GM18951 (cell line): Measurements from ENCODE around the gene TECTA.

Experiments
- POLR2A ChIP-seq: IDR thresholded peaks from 4 replicates; pipeline ENCODE4 v1.6.1; 2011; ENCODE audit warnings: mild to moderate bottlenecking; ENCODE audit not compliant: insufficient read length, insufficient read depth; ENCODE audit errors: extremely low read depth
- in situ Hi-C: fragments of 300-500 bp; cut with MboI; formaldehyde crosslinking; loops from one replicate; pipeline ENCODE4 v1.12.0; 2022; ENCODE audit warnings: low sequenced_read_pairs, mixed read lengths, inconsistent platforms; ENCODE audit not compliant: unreplicated experiment

The TECTA gene, protein sequence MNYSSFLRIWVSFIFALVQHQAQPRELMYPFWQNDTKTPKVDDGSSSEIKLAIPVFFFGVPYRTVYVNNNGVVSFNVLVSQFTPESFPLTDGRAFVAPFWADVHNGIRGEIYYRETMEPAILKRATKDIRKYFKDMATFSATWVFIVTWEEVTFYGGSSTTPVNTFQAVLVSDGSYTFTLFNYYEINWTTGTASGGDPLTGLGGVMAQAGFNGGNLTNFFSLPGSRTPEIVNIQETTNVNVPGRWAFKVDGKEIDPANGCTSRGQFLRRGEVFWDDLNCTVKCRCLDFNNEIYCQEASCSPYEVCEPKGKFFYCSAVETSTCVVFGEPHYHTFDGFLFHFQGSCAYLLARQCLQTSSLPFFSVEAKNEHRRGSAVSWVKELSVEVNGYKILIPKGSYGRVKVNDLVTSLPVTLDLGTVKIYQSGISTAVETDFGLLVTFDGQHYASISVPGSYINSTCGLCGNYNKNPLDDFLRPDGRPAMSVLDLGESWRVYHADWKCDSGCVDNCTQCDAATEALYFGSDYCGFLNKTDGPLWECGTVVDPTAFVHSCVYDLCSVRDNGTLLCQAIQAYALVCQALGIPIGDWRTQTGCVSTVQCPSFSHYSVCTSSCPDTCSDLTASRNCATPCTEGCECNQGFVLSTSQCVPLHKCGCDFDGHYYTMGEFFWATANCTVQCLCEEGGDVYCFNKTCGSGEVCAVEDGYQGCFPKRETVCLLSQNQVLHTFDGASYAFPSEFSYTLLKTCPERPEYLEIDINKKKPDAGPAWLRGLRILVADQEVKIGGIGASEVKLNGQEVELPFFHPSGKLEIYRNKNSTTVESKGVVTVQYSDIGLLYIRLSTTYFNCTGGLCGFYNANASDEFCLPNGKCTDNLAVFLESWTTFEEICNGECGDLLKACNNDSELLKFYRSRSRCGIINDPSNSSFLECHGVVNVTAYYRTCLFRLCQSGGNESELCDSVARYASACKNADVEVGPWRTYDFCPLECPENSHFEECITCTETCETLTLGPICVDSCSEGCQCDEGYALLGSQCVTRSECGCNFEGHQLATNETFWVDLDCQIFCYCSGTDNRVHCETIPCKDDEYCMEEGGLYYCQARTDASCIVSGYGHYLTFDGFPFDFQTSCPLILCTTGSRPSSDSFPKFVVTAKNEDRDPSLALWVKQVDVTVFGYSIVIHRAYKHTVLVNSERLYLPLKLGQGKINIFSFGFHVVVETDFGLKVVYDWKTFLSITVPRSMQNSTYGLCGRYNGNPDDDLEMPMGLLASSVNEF (N-terminal part only)

DNA sequence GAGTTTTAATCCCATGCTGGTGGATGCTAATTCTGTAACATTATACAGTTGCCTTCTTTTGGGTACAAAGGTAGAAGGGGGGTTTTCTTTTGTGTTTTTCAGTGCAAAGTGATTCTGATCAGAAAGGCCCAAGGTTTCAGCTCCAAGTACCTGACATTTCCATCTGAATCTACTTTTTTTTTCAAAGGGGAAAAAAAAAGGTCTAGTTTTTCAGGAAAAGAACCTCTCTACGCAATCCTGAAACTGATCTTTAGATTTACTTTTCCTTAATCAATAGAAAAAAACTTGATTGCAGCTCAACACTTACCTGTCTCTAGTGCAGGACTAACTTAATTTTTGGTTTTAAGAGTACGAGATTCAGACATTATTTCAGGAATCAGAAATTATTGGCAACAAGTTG is at the start of gene TECTA:
TSS of gene TECTA (plus strand) at position 301 of the 400 bp plus-strand sequence. CDS start 1,423 bp downstream, outside the sequence.
- TF ChIP-seq POLR2A, result no peak
- in situ Hi-C loops, result no loop called here

DNA sequence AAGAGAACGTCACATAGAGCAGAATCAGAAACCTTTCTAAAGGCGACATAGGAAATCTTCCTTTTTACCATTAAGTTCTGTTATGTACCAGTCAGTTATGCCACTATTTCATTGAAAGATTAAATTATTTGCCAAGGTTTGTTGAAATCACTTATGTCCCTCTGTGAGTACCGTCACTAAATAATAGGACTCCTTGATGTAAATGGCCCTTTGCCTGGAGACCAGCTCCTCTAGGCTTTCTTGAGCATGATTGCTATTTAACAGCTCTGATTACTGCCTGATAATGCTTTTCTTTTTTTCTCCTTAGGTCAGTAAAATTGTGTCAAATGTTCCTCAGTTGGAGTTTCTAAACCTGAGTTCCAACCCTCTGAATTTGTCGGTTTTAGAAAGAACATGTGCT is 47.8 kb upstream of the TECTA start:
- TF ChIP-seq POLR2A, result no peak
- in situ Hi-C loops, result no loop called here

GRCh38 chr11:121054266-121054665 is 46.8 kb upstream of the TECTA start:
- in situ Hi-C loops, result no loop called here
- no peak for TF ChIP-seq POLR2A

DNA sequence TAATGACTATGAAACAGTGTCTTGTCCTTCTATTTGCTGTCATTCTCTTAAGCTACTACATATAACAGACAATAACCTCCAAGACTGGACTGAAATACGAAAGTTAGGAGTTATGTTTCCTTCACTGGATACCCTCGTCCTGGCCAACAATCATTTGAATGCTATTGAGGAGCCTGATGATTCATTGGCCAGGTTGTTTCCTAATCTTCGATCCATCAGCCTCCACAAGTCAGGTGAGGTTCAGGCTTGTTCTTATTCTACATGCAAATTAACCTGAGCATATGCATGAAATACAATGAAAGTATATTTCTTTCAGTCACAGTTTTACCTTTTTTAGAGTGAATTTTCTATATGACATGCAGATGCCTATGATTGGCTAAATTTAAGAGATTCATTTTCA is 46.0 kb upstream of the TECTA start:
- no peak for TF ChIP-seq POLR2A

GRCh38 chr11:121057922-121058321 is 43.1 kb upstream of the TECTA start:
- in situ Hi-C loops, result no loop called here
- TF ChIP-seq POLR2A, result no peak

More for the DNA sequence above, 46.0 kb upstream of the TECTA start:
- in situ Hi-C loops, result no loop called here

- no peak for TF ChIP-seq POLR2A
- in situ Hi-C loops, result no loop called here
Observed at GRCh38 chr11:121058941-121059340, 42.1 kb upstream of the TECTA start.

DNA sequence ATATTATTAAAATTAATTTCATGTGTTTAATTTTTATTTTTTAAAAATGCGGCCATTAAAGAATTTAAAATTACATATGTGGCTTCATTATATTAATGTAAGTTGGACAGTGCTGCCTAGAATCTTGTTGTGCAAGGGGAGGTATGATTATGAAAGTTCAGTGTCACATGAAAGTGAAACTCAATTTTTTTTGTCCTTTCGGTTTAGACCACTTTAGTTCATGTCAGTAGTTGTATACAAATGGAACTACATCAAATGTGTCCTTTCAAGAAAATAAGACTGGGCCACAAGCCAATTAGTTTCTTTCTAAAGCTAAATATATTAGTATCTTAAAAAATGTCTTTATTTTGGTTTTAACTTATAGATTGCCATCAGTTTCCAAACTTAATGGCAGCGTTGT is 41.4 kb upstream of the TECTA start:
- in situ Hi-C loops, result no loop called here
- TF ChIP-seq POLR2A, result no peak

DNA sequence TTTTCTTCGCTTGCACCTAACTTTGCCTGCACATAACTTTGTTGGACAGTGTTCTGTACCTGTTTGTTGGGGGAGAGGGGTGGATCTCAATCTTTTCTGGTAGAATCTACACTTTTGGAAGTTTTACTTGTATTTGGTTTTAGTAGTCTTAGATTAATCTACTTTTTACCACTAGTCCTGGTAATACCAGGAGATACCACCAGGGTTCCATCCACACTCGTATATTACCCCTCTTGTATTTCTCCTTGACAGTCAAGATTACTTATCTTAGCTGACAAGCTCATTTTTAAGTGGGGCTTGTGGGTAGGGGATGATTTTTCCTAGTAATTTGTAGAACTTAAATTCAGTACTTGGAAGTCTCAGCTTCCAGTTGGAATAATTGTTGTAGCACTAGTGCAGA is 37.3 kb upstream of the TECTA start:
- in situ Hi-C loops, result no loop called here
- no peak for TF ChIP-seq POLR2A

GRCh38 chr11:121066623-121067022 is 34.4 kb upstream of the TECTA start:
- in situ Hi-C loops, result no loop called here

DNA sequence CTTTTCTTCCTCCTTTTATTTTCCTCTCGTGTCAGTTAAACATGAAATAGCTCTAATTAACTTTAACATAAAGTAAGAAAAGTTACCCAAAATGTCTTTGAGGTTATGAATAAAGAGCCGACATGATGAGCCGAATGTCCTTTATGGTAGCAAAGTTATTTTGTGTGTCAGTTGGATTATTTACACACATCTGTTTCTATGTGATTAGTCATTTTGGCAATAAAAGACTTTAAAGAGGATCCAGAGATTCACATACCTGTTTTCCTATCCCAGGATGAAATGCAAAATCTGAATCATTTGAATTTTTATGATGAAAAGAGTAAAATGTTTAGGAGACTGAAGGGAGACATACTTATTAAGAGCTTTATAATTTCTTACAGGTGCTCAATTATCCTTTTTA is 34.0 kb upstream of the TECTA start:
- in situ Hi-C loops, result no loop called here
- TF ChIP-seq POLR2A, result no peak

More at GRCh38 chr11:121066623-121067022, 34.4 kb upstream of the TECTA start:
- TF ChIP-seq POLR2A, result no peak

GRCh38 chr11:121067453-121067852 is 33.6 kb upstream of the TECTA start:
- in situ Hi-C loops, result no loop called here

GRCh38 chr11:121067962-121068647 is 32.9 kb upstream of the TECTA start:
- in situ Hi-C loops, result no loop called here
- no peak for TF ChIP-seq POLR2A

More at GRCh38 chr11:121067453-121067852, 33.6 kb upstream of the TECTA start:
- no peak for TF ChIP-seq POLR2A
